GM23248 (cell line): ENCODE measurements around the gene ALDH3B1.

Experiments used
- EZH2 ChIP-seq: fragments of 200-600 bp; sonication (generic); IDR thresholded peaks from 2 replicates; pipeline ENCODE4 v1.6.1; 2018; ENCODE audit warnings: antibody characterized with exemption, mild to moderate bottlenecking; ENCODE audit not compliant: insufficient read depth, poor library complexity, severe bottlenecking
- EZH2phosphoT487 ChIP-seq: fragments of 200-600 bp; sonication (generic); IDR thresholded peaks from 2 replicates; pipeline ENCODE4 v1.6.1; 2018; ENCODE audit warnings: antibody characterized with exemption, moderate library complexity, mild to moderate bottlenecking, low read depth; ENCODE audit not compliant: insufficient read depth

- TF ChIP-seq EZH2 (no peak), EZH2phosphoT487 (no peak)
These were observed 37.5 kb downstream of the ALDH3B1 start for GRCh38 chr11:68047437-68048290.
